IPS DF 6.9 (cell line): Measurements from ENCODE around the gene DRD2.

Experiments
- DNase-seq: peaks from one replicate; pipeline ENCODE4 v3.0.0-alpha.2; 2013; ENCODE audit warnings: low read depth, low spot score
- H3K27ac ChIP-seq: one replicate; pipeline ENCODE4 v1.5.1; 2013; ENCODE audit warnings: low read length, control low read depth
- H3K27me3 ChIP-seq: 2 replicates; pipeline ENCODE4 v1.6.1; 2013; ENCODE audit warnings: mild to moderate bottlenecking, low read length; ENCODE audit not compliant: control insufficient read depth, insufficient read depth
- H3K36me3 ChIP-seq: 2 replicates; pipeline ENCODE4 v1.6.1; 2013; ENCODE audit warnings: low read length; ENCODE audit not compliant: control insufficient read depth, insufficient read depth
- H3K4me1 ChIP-seq: 2 replicates; pipeline ENCODE4 v1.6.1; 2013; ENCODE audit warnings: low read length; ENCODE audit not compliant: control insufficient read depth, insufficient read depth
- H3K4me3 ChIP-seq: 2 replicates; pipeline ENCODE4 v1.5.1; 2013; ENCODE audit warnings: mild to moderate bottlenecking, low read length
- H3K9me3 ChIP-seq: 2 replicates; pipeline ENCODE4 v1.6.1; 2013; ENCODE audit warnings: low read length, inconsistent platforms; ENCODE audit not compliant: control insufficient read depth, insufficient read depth
- WGBS: extraction: QIAGEN DNeasy Blood & Tissue Kit; methylation state at CpG from one replicate; pipeline ENCODE4 v1.1.7; 2013; ENCODE audit warnings: mixed read lengths, missing lambda C conversion rate; ENCODE audit not compliant: insufficient read length, insufficient coverage; 5-methylcytosine and 5-hydroxymethylcytosine counted together

DRD2 gene

GRCh38 chr11:113467545-113467944 lies 7.7 kb downstream of the DRD2 start:
- no CpG with 5 or more reads among the region's 2 CpGs for WGBS
- no peak overlapping the region for H3K27ac ChIP-seq
- no peaks in the 10 kb centered on the region for H3K4me1 ChIP-seq
- DNase-seq, result no peak
- no peaks in the 10 kb centered on the region for H3K9me3 ChIP-seq
- H3K36me3 ChIP-seq, result no peaks in the 10 kb centered on the region
- no peak overlapping the region for H3K4me3 ChIP-seq
- H3K27me3 ChIP-seq, result no peaks in the 10 kb centered on the region

GRCh38 chr11:113465786-113466185 lies 9.4 kb downstream of the DRD2 start:
- no peak overlapping the region for H3K27ac ChIP-seq
- no peaks in the 10 kb centered on the region for H3K27me3 ChIP-seq
- H3K9me3 ChIP-seq, result no peaks in the 10 kb centered on the region
- no peaks in the 10 kb centered on the region for H3K4me1 ChIP-seq
- WGBS, result no CpG with 5 or more reads among the region's 3 CpGs
- no peak for DNase-seq
- no peaks in the 10 kb centered on the region for H3K36me3 ChIP-seq
- H3K4me3 ChIP-seq, result no peak overlapping the region

- H3K4me3 ChIP-seq, result no peak overlapping the region
- no CpG with 5 or more reads among the region's 2 CpGs for WGBS
- no peaks in the 10 kb centered on the region for H3K36me3 ChIP-seq
- H3K27ac ChIP-seq, result no peak overlapping the region
- H3K9me3 ChIP-seq, result no peaks in the 10 kb centered on the region
- no peaks in the 10 kb centered on the region for H3K27me3 ChIP-seq
- no peaks in the 10 kb centered on the region for H3K4me1 ChIP-seq
- no peak for DNase-seq
These were observed 10.8 kb downstream of the DRD2 start for GRCh38 chr11:113464416-113464815.

- H3K4me3 ChIP-seq, result no peak overlapping the region
- no peaks in the 10 kb centered on the region for H3K27me3 ChIP-seq
- H3K4me1 ChIP-seq, result peaks cover under 1% of the 10 kb centered on the region
- no peaks in the 10 kb centered on the region for H3K36me3 ChIP-seq
- WGBS, result no CpG with 5 or more reads among the region's 5 CpGs
- no peak overlapping the region for H3K27ac ChIP-seq
- H3K9me3 ChIP-seq, result no peaks in the 10 kb centered on the region
- DNase-seq, result no peak
These were observed 12.4 kb downstream of the DRD2 start for GRCh38 chr11:113462830-113463229.

GRCh38 chr11:113461639-113462038 lies 13.6 kb downstream of the DRD2 start:
- Histone ChIP-seq H3K36me3 (no peaks in the 10 kb centered on the region), H3K27ac (no peak overlapping the region), H3K4me1 (peaks cover 2% of the 10 kb centered on the region), H3K4me3 (no peak overlapping the region), H3K9me3 (no peaks in the 10 kb centered on the region), H3K27me3 (no peaks in the 10 kb centered on the region)
- WGBS, result no CpG with 5 or more reads among the region's 3 CpGs
- DNase-seq, result no peak

- no peaks in the 10 kb centered on the region for H3K27me3 ChIP-seq
These were observed 14.7 kb downstream of the DRD2 start for GRCh38 chr11:113460469-113460868.

GRCh38 chr11:113458189-113458588 lies 17.0 kb downstream of the DRD2 start:
- DNase-seq, result no peak
- Histone ChIP-seq H3K36me3 (no peaks in the 10 kb centered on the region), H3K4me1 (peaks cover 2% of the 10 kb centered on the region), H3K4me3 (no peak overlapping the region), H3K27me3 (no peaks in the 10 kb centered on the region), H3K9me3 (no peaks in the 10 kb centered on the region), H3K27ac (no peak overlapping the region)
- WGBS, result no CpG with 5 or more reads among the region's 1 CpG

More at GRCh38 chr11:113460469-113460868, 14.7 kb downstream of the DRD2 start:
- no peaks in the 10 kb centered on the region for H3K36me3 ChIP-seq
- peaks cover 2% of the 10 kb centered on the region for H3K4me1 ChIP-seq
- no peaks in the 10 kb centered on the region for H3K9me3 ChIP-seq
- no peak overlapping the region for H3K27ac ChIP-seq
- no peak for DNase-seq
- WGBS, result no CpG with 5 or more reads among the region's 3 CpGs
- H3K4me3 ChIP-seq, result no peak overlapping the region

GRCh38 chr11:113457784-113458183 lies 17.4 kb downstream of the DRD2 start:
- Histone ChIP-seq H3K4me1 (peaks cover 2% of the 10 kb centered on the region), H3K27me3 (no peaks in the 10 kb centered on the region), H3K27ac (no peak overlapping the region), H3K9me3 (no peaks in the 10 kb centered on the region), H3K36me3 (no peaks in the 10 kb centered on the region), H3K4me3 (no peak overlapping the region)
- no CpG with 5 or more reads among the region's 2 CpGs for WGBS
- DNase-seq, result no peak

GRCh38 chr11:113454455-113454854 lies 20.7 kb downstream of the DRD2 start:
- no CpG with 5 or more reads among the region's 2 CpGs for WGBS

GRCh38 chr11:113449743-113450142 lies 25.5 kb downstream of the DRD2 start:
- no peak for DNase-seq
- no peaks in the 10 kb centered on the region for H3K27me3 ChIP-seq
- no peak overlapping the region for H3K27ac ChIP-seq
- H3K9me3 ChIP-seq, result no peaks in the 10 kb centered on the region
- H3K36me3 ChIP-seq, result no peaks in the 10 kb centered on the region
- no CpG with 5 or more reads among the region's 6 CpGs for WGBS
- peaks cover 1% of the 10 kb centered on the region; the same call in 1 of the 2 replicates for H3K4me1 ChIP-seq
- H3K4me3 ChIP-seq, result no peak overlapping the region

More at GRCh38 chr11:113454455-113454854, 20.7 kb downstream of the DRD2 start:
- Histone ChIP-seq H3K27ac (no peak overlapping the region), H3K4me1 (peaks cover 2% of the 10 kb centered on the region), H3K36me3 (no peaks in the 10 kb centered on the region), H3K9me3 (no peaks in the 10 kb centered on the region), H3K4me3 (no peak overlapping the region), H3K27me3 (no peaks in the 10 kb centered on the region)
- DNase-seq, result no peak

GRCh38 chr11:113448316-113448677 lies 26.9 kb downstream of the DRD2 start:
- no peak for DNase-seq
- H3K27ac ChIP-seq, result no peak overlapping the region
- H3K27me3 ChIP-seq, result no peaks in the 10 kb centered on the region
- no peak overlapping the region for H3K4me3 ChIP-seq
- WGBS, result no CpG with 5 or more reads among the region's 5 CpGs
- H3K4me1 ChIP-seq, result peaks cover 1% of the 10 kb centered on the region; the same call in 1 of the 2 replicates
- no peaks in the 10 kb centered on the region for H3K9me3 ChIP-seq
- H3K36me3 ChIP-seq, result no peaks in the 10 kb centered on the region
